WERI-Rb-1 (cell line): ENCODE measurements around the gene DLST.

Source experiments
- DNase-seq: peaks from one replicate; pipeline ENCODE4 v3.0.0-alpha.2; 2020
- H3K27ac ChIP-seq: fragments of 250-450 bp; sonication (Bioruptor Pico); 2 replicates; pipeline ENCODE4 v1.5.1; 2020; ENCODE audit warnings: mild to moderate bottlenecking, moderate library complexity
- H3K27me3 ChIP-seq: fragments of 250-450 bp; sonication (Bioruptor Pico); 2 replicates; pipeline ENCODE4 v1.5.1; 2021; ENCODE audit warnings: mild to moderate bottlenecking, low read depth, moderate library complexity; ENCODE audit not compliant: insufficient read depth, severe bottlenecking
- H3K36me3 ChIP-seq: fragments of 250-450 bp; sonication (Bioruptor Pico); 2 replicates; pipeline ENCODE4 v1.5.1; 2020; ENCODE audit warnings: mild to moderate bottlenecking, moderate library complexity
- H3K4me3 ChIP-seq: 2 replicates; pipeline ENCODE4 v1.5.1; 2011; ENCODE audit warnings: low read depth, mild to moderate bottlenecking, control low read depth, low read length
- H3K9me3 ChIP-seq: fragments of 250-450 bp; sonication (Bioruptor Pico); 2 replicates; pipeline ENCODE4 v1.5.1; 2021; ENCODE audit warnings: mild to moderate bottlenecking, moderate library complexity; ENCODE audit not compliant: severe bottlenecking
- TF ChIP-seq, protein P1 (sequence below): IDR thresholded peaks from 2 replicates; pipeline ENCODE4 v1.5.1; 2011; ENCODE audit warnings: low read depth, mild to moderate bottlenecking, control low read depth, inconsistent platforms, low read length

Gene DLST

GRCh38 chr14:74882103-74882920, 596 bp downstream of the DLST start:
- Histone ChIP-seq H3K27ac (peak overlapping the region; percentile 74), H3K9me3 (no peaks in the 10 kb centered on the region), H3K4me3 (peak overlapping the region; percentile 84), H3K36me3 (peaks cover 30% of the 10 kb centered on the region), H3K27me3 (no peaks in the 10 kb centered on the region)
- DNase-seq: no peak
- TF ChIP-seq, protein P1, sequence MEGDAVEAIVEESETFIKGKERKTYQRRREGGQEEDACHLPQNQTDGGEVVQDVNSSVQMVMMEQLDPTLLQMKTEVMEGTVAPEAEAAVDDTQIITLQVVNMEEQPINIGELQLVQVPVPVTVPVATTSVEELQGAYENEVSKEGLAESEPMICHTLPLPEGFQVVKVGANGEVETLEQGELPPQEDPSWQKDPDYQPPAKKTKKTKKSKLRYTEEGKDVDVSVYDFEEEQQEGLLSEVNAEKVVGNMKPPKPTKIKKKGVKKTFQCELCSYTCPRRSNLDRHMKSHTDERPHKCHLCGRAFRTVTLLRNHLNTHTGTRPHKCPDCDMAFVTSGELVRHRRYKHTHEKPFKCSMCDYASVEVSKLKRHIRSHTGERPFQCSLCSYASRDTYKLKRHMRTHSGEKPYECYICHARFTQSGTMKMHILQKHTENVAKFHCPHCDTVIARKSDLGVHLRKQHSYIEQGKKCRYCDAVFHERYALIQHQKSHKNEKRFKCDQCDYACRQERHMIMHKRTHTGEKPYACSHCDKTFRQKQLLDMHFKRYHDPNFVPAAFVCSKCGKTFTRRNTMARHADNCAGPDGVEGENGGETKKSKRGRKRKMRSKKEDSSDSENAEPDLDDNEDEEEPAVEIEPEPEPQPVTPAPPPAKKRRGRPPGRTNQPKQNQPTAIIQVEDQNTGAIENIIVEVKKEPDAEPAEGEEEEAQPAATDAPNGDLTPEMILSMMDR: no peak

GRCh38 chr14:74886001-74886400, 4.3 kb downstream of the DLST start:
- Histone ChIP-seq H3K27me3 (no peaks in the 10 kb centered on the region), H3K27ac (no peak overlapping the region), H3K4me3 (no peak overlapping the region), H3K9me3 (no peaks in the 10 kb centered on the region), H3K36me3 (peaks cover 53% of the 10 kb centered on the region)
- no peak for DNase-seq
- TF ChIP-seq, protein P1: no peak

DNA sequence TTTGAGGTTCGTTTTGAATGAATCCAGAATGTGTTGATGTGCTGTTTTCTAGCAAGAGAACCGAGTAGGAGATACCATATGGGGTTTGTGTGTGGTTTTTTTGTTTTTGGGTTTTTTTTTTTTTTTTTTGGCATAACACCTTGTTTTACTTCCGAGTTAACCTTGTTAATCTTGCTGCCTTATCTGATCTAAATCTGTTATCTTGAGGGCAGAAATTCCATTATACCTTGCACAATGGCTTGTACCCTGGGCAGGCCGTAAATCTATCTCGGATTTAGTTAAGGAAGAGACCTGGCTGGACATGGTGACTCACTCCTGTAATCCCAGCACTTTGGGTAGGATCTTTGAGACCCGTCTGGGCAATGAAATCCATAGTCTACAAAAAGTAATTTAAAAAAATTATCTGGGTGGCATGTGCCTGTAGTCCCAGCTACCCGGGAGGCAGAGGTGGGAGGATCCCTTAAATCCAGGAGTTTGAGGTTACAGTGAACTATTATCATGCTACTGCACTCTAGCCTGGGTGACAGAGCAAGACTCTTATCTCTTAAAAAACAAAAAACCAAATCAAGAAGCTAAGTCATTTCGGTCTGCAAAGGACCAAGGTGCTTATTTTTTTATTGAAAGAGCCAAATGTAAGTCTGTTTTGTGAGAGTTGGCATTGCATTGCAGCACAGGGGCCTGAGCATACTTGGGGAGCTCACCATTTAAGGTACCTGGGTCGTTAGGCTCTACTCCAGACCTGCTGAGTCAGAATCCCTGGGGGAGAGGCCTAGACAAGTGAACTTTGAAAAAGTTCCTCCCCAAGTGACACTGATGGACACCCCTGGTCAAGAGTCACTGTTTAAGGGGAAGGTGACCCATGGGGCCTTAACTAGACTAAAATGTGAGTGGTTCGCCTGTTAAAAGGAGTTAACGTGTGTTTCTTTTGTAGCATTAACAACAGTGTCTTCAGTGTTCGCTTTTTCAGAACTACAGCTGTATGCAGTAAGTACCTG, 6.7 kb downstream of the DLST start:
- peak; percentile 54 for DNase-seq
- Histone ChIP-seq H3K27me3 (no peaks in the 10 kb centered on the region), H3K27ac (peak overlapping the region; percentile 21; the same call in 1 of the 2 replicates), H3K36me3 (peaks cover 74% of the 10 kb centered on the region), H3K9me3 (no peaks in the 10 kb centered on the region), H3K4me3 (no peak overlapping the region)
- TF ChIP-seq, protein P1: no peak

- Histone ChIP-seq H3K9me3 (no peaks in the 10 kb centered on the region), H3K36me3 (peaks cover 82% of the 10 kb centered on the region), H3K27ac (no peak overlapping the region), H3K4me3 (no peak overlapping the region), H3K27me3 (no peaks in the 10 kb centered on the region)
- no peak for DNase-seq
- TF ChIP-seq, protein P1: no peak
Observed at GRCh38 chr14:74890262-74890661, 8.5 kb downstream of the DLST start.

GRCh38 chr14:74891870-74892269, 10.2 kb downstream of the DLST start:
- DNase-seq: no peak
- no peaks in the 10 kb centered on the region for H3K27me3 ChIP-seq
- no peak overlapping the region for H3K4me3 ChIP-seq
- H3K36me3 ChIP-seq: peaks cover 82% of the 10 kb centered on the region
- TF ChIP-seq, protein P1: no peak
- no peaks in the 10 kb centered on the region for H3K9me3 ChIP-seq
- peak overlapping the region; percentile 20 for H3K27ac ChIP-seq
